ENCODE measurements around the gene PTPRN2.

Gene PTPRN2

GRCh38 chr7:158279539-158280447 lies 307.8 kb downstream of the PTPRN2 start:
- H3K4me3 ChIP-seq (ENCODE audit: low read depth, low read length), result no peak overlapping the region
- DNase-seq (ENCODE audit: low read depth), result no peak
- no peak for TF ChIP-seq CTCF (IDR thresholded peaks at IDR 0.05; ENCODE audit: low read depth, low read length, missing control alignments)
- in situ Hi-C loops (cut with HindIII; ENCODE audit: low sequenced_read_pairs), result no loop called here

GRCh38 chr7:158278745-158279320 lies 308.8 kb downstream of the PTPRN2 start:
- no peak overlapping the region for H3K4me3 ChIP-seq (ENCODE audit: low read depth, low read length)
- DNase-seq (ENCODE audit: low read depth), result no peak
- TF ChIP-seq CTCF (IDR thresholded peaks at IDR 0.05; ENCODE audit: low read depth, low read length, missing control alignments), result no peak
- in situ Hi-C loops (cut with HindIII; ENCODE audit: low sequenced_read_pairs), result no loop called here

GRCh38 chr7:158277219-158278141 lies 310.1 kb downstream of the PTPRN2 start:
- in situ Hi-C loops (cut with HindIII; ENCODE audit: low sequenced_read_pairs), result no loop called here
- no peak for DNase-seq (ENCODE audit: low read depth)
- H3K4me3 ChIP-seq (ENCODE audit: low read depth, low read length), result no peak overlapping the region
- TF ChIP-seq CTCF (IDR thresholded peaks at IDR 0.05; ENCODE audit: low read depth, low read length, missing control alignments), result no peak

DNA sequence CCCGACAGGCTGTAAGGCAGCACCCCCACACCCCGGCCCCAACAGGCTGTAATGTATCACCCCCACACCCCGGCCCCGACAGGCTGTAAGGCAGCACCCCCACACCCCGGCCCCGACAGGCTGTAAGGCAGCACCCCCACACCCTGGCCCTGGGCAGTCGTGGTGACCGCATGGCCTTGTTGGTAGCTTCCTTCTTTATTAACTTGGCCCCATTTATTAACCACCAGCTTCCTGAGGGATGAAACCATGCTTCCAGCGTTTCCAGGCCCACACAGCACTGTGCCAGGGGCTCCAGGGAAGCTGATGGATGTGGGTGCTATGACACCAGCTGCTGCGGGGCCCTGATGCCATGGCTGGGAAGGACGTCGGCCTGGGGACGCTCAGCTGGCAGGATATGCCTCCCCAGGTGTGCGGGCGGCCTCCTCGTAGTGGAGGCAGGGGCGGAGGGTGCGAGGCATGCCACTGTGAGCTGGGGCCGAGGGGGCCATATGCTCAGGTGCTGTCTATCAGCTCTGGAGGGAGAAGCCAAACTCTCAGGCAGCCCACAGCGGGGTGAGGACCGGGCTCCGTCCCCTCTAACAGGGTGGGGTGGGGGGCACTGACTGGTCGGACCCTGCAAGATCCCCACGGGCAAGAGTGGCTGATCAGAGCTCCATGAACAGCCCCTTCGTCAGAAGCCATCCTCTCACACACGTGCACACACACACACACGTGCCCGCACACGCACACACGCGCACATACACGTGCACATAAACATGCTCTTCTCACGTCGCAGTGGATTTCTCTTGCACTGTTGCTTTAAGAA lies 311.0 kb downstream of the PTPRN2 start:
- no peak for TF ChIP-seq CTCF (IDR thresholded peaks at IDR 0.05; ENCODE audit: low read depth, low read length, missing control alignments)
- in situ Hi-C loops (cut with HindIII; ENCODE audit: low sequenced_read_pairs), result no loop called here
- no peak for DNase-seq (ENCODE audit: low read depth)
- H3K4me3 ChIP-seq (ENCODE audit: low read depth, low read length), result no peak overlapping the region

GRCh38 chr7:158275711-158276413 lies 311.8 kb downstream of the PTPRN2 start:
- in situ Hi-C loops (cut with HindIII; ENCODE audit: low sequenced_read_pairs), result no loop called here
- DNase-seq (ENCODE audit: low read depth), result no peak
- no peak for TF ChIP-seq CTCF (IDR thresholded peaks at IDR 0.05; ENCODE audit: low read depth, low read length, missing control alignments)
- no peak overlapping the region for H3K4me3 ChIP-seq (ENCODE audit: low read depth, low read length)

Data from astrocyte of the cerebellum (primary cell).